ENCODE data around the gene SLC26A2. TPM values are rescaled to one million over a fixed set of nuclear protein-coding genes. Genes with fewer than 3 reads are reported as not detected.

The SLC26A2 gene
- total and polyA plus RNA-seq, 4 donors, result 0.43 to 6.1 (median 1.6) TPM

DNA sequence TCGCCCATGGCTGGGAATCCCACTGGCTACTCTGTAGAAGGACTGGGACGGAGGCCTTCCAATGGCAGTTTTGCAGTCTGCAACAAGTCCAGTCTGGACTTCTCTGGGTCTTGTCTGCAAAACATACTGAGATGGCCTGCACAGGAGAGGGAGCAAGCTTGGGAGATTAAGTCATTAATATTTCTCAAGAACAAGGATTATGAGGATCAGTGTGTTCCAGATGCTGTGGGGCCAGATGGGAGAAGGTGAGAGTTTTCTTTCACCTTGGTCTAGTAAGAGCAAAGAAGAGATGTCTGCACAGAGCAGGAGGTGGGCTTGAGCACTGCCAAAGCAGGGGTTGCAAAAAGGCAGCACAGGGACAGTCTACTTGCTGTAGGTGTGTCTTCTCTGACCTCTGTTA lies 15.9 kb upstream of the SLC26A2 start, which contains the start of gene PDE6A:
TSS of gene PDE6A (minus strand) at position 128 of the 400 bp plus-strand sequence. CDS start at position 8, 120 bp downstream.
- TF ChIP-seq EGR1 (IDR thresholded peaks at IDR 0.05; ENCODE audit: low read depth in 2 of 2), result no peak
- no peak for TF ChIP-seq NR2F2 (IDR thresholded peaks at IDR 0.05)
- no peak for TF ChIP-seq FOXA1 (IDR thresholded peaks at IDR 0.05)
- no peak for TF ChIP-seq TAF1 (conservative IDR thresholded peaks at IDR 0.05)
- H3K4me1 ChIP-seq (ENCODE audit: control insufficient read depth in 4 of 4, insufficient read depth in 4 of 4, low read length in 3 of 4), result no peaks in the 10 kb centered on the region
- DNase-seq (ENCODE audit: low spot score), result no peak
- no peaks in the 10 kb centered on the region for H3K9me3 ChIP-seq (ENCODE audit: control insufficient read depth in 4 of 4, low read length in 3 of 4)
- no peak within 1 kb of the TSS for H3K9ac ChIP-seq (ENCODE audit: low read depth in 1 of 2, low read length in 2 of 2)
- no peak within 1 kb of the TSS for H3K27ac ChIP-seq (ENCODE audit: low read depth in 1 of 2, low read length in 2 of 2)
- no peaks in the 10 kb centered on the region for H3K36me3 ChIP-seq (ENCODE audit: control insufficient read depth in 4 of 4, insufficient read depth in 3 of 4, low read depth in 1 of 4, low read length in 3 of 4)
- WGBS, result 97% methylated on average over 2 of the region's 2 CpGs
- H3K27me3 ChIP-seq (ENCODE audit: control insufficient read depth in 4 of 4, insufficient read depth in 4 of 4, low read length in 3 of 4), result no peaks in the 10 kb centered on the region
- H3K4me3 ChIP-seq (ENCODE audit: low read depth in 1 of 3, low read length in 3 of 3), result no peak within 1 kb of the TSS

GRCh38 chr5:149946118-149946517 lies 14.4 kb upstream of the SLC26A2 start:
- 84% methylated on average over 3 of the region's 3 CpGs for WGBS
- TF ChIP-seq YY1 (IDR thresholded peaks at IDR 0.05) (no peak), HNF4G (IDR thresholded peaks at IDR 0.05) (no peak), FOXA1 (IDR thresholded peaks at IDR 0.05) (no peak), HNF4A (conservative IDR thresholded peaks at IDR 0.05) (no peak)
- Histone ChIP-seq H3K9me3 (ENCODE audit: control insufficient read depth in 4 of 4, low read length in 3 of 4) (no peaks in the 10 kb centered on the region), H3K4me1 (ENCODE audit: control insufficient read depth in 4 of 4, insufficient read depth in 4 of 4, low read length in 3 of 4) (no peaks in the 10 kb centered on the region), H3K9ac (ENCODE audit: low read depth in 1 of 2, low read length in 2 of 2) (no peak overlapping the region), H3K27me3 (ENCODE audit: control insufficient read depth in 4 of 4, insufficient read depth in 4 of 4, low read length in 3 of 4) (no peaks in the 10 kb centered on the region), H3K36me3 (ENCODE audit: control insufficient read depth in 4 of 4, insufficient read depth in 3 of 4, low read depth in 1 of 4, low read length in 3 of 4) (no peaks in the 10 kb centered on the region), H3K27ac (ENCODE audit: low read depth in 1 of 2, low read length in 2 of 2) (no peak overlapping the region), H3K4me3 (ENCODE audit: low read depth in 1 of 3, low read length in 3 of 3) (no peak overlapping the region)
- DNase-seq (ENCODE audit: low spot score), result no peak

DNA sequence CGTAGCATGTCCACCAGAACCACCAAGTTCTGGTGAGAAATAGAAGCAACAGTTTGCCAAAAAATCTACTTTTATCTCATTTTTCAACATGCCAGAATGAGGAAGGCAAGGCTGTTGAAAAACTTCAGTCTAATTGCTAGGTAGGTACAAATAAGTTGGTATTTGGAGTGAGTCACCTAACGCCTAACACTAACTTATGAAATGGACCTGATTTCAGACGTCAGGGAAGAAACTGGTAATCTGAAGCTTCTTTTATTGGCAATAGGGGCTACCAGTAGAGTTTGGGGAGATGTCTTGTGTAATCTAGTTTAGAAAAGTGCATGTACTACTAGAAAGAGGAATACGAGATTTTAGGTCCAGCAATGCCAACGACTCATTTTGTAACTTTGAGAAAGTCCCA lies 11.6 kb upstream of the SLC26A2 start:
- Histone ChIP-seq H3K9ac (ENCODE audit: low read depth in 1 of 2, low read length in 2 of 2) (no peak overlapping the region), H3K27me3 (ENCODE audit: control insufficient read depth in 4 of 4, insufficient read depth in 4 of 4, low read length in 3 of 4) (no peaks in the 10 kb centered on the region), H3K27ac (ENCODE audit: low read depth in 1 of 2, low read length in 2 of 2) (no peak overlapping the region), H3K4me1 (ENCODE audit: control insufficient read depth in 4 of 4, insufficient read depth in 4 of 4, low read length in 3 of 4) (no peaks in the 10 kb centered on the region), H3K9me3 (ENCODE audit: control insufficient read depth in 4 of 4, low read length in 3 of 4) (no peaks in the 10 kb centered on the region), H3K4me3 (ENCODE audit: low read depth in 1 of 3, low read length in 3 of 3) (no peak overlapping the region), H3K36me3 (ENCODE audit: control insufficient read depth in 4 of 4, insufficient read depth in 3 of 4, low read depth in 1 of 4, low read length in 3 of 4) (no peaks in the 10 kb centered on the region)
- TF ChIP-seq CTCF (IDR thresholded peaks at IDR 0.05; ENCODE audit: low read depth, low read length, missing input control) (no peak), ZBTB33 (IDR thresholded peaks at IDR 0.05) (no peak), RAD21 (IDR thresholded peaks at IDR 0.05) (no peak), GABPA (IDR thresholded peaks at IDR 0.05 in 1 of 2, conservative IDR thresholded peaks at IDR 0.05 in 1 of 2) (no peak), HNF4G (IDR thresholded peaks at IDR 0.05) (no peak), SP1 (IDR thresholded peaks at IDR 0.05) (no peak), YY1 (IDR thresholded peaks at IDR 0.05) (no peak), EGR1 (IDR thresholded peaks at IDR 0.05; ENCODE audit: low read depth in 2 of 2) (no peak)
- 86% methylated on average over 5 of the region's 5 CpGs for WGBS
- no peak for DNase-seq (ENCODE audit: low spot score)
